A549 (cell line): ENCODE data around the gene ERMAP. TPM values are rescaled to one million over a fixed set of nuclear protein-coding genes. Genes with fewer than 3 reads are reported as not detected.

Experiments
- ATAC-seq, 2 experiments: fragments of 200-7000 bp in 1 of 2; fragments of >200 bp in 1 of 2; cut with Nextera tagmentation in 1 of 2; cut with Tn5 transposase in 1 of 2; 3 replicates each; pipeline versions ENCODE4 v1.8.0 to v1.9.1; 2018 to 2020; ENCODE audit warnings: mild to moderate bottlenecking in 1 of 2, moderate library complexity in 1 of 2
- CTCF ChIA-PET: fragments of 300-600 bp; sonication (Branson Sonifier 250); formaldehyde crosslinking; extraction: SDS; loops from one replicate; lab custom pipeline; 2021; ENCODE audit warnings: antibody characterized with exemption, inconsistent platforms; lab: Yijun Ruan, JAX
- POLR2A ChIA-PET: fragments of 350-600 bp; formaldehyde crosslinking; extraction: SDS; loops from one replicate; lab custom pipeline; 2021; ENCODE audit warnings: antibody characterized with exemption, inconsistent platforms; lab: Yijun Ruan, JAX
- DNase-seq, 2 experiments: peaks; one replicate each; pipeline versions ENCODE4 v3.0.0 to v3.0.0-alpha.2; 2011 to 2016; ENCODE audit warnings: low read depth in 1 of 2, low spot score in 1 of 2
- FAIRE-seq: peaks from 2 replicates; lab custom pipeline; 2011; peaks lifted over from hg19 to GRCh38; lab: Jason Lieb, UNC
- H3K27ac ChIP-seq, 2 experiments: fragments of >200 bp; sonication (Bioruptor Twin); formaldehyde crosslinking; 3 replicates each; pipeline ENCODE4 v1.5.1; 2016 to 2017
- H3K4me1 ChIP-seq: fragments of >200 bp; sonication (Bioruptor Twin); formaldehyde crosslinking; 3 replicates; pipeline ENCODE4 v1.6.1; 2016
- H3K4me2 ChIP-seq: fragments of >200 bp; sonication (Bioruptor Twin); formaldehyde crosslinking; 3 replicates; pipeline ENCODE4 v1.6.1; 2016
- H3K4me3 ChIP-seq: fragments of >200 bp; sonication (Bioruptor Twin); formaldehyde crosslinking; 3 replicates; pipeline ENCODE4 v1.5.1; 2016
- H3K9me3 ChIP-seq: fragments of >200 bp; sonication (Bioruptor Twin); formaldehyde crosslinking; 3 replicates; pipeline ENCODE4 v1.6.1; 2016
- CBX2 ChIP-seq: fragments of 200-600 bp; sonication (generic); IDR thresholded peaks from 2 replicates; pipeline ENCODE4 v1.6.1; 2016; ENCODE audit warnings: low read depth, mild to moderate bottlenecking, borderline replicate concordance
- CHD2 ChIP-seq: fragments of 150-350 bp; IDR thresholded peaks from 2 replicates; pipeline ENCODE4 v1.6.1; 2014; ENCODE audit warnings: low read length; ENCODE audit not compliant: partially characterized antibody
- EHF ChIP-seq: fragments of 250-450 bp; sonication (Bioruptor Pico); IDR thresholded peaks from 2 replicates; pipeline ENCODE4 v1.5.0; 2020; ENCODE audit warnings: mild to moderate bottlenecking
- EP300 ChIP-seq, 2 experiments: fragments of >200 bp; sonication (Bioruptor Twin); formaldehyde crosslinking; IDR thresholded peaks; 2 replicates in 1 of 2; 3 replicates in 1 of 2; pipeline ENCODE4 v1.6.1; 2016 to 2017
- ESRRA ChIP-seq: fragments of 150-350 bp; IDR thresholded peaks from 2 replicates; pipeline ENCODE4 v1.6.1; 2014; ENCODE audit warnings: mild to moderate bottlenecking, low read length, borderline replicate concordance
- FOSB ChIP-seq: fragments of 250-450 bp; sonication (Bioruptor Pico); IDR thresholded peaks from 2 replicates; pipeline ENCODE4 v1.5.0; 2020; ENCODE audit warnings: mild to moderate bottlenecking, moderate library complexity
- FOXS1 ChIP-seq: fragments of 250-450 bp; sonication (Bioruptor Pico); IDR thresholded peaks from 2 replicates; pipeline ENCODE4 v1.5.0; 2020; ENCODE audit warnings: mild to moderate bottlenecking, moderate library complexity
- HEYL ChIP-seq: fragments of 250-450 bp; sonication (Bioruptor Pico); IDR thresholded peaks from 2 replicates; pipeline ENCODE4 v1.8.0; 2021; ENCODE audit warnings: mild to moderate bottlenecking, moderate library complexity
- HOXB13 ChIP-seq: fragments of 250-450 bp; sonication (Bioruptor Pico); IDR thresholded peaks from 2 replicates; pipeline ENCODE4 v1.5.0; 2020; ENCODE audit warnings: low read depth, mild to moderate bottlenecking, moderate library complexity
- JUN ChIP-seq, 2 experiments: fragments of >200 bp; sonication (Bioruptor Twin); formaldehyde crosslinking; IDR thresholded peaks; 2 replicates in 1 of 2; 3 replicates in 1 of 2; pipeline ENCODE4 v1.6.1; 2016 to 2017
- KDM5A ChIP-seq: fragments of 200-600 bp; sonication (generic); IDR thresholded peaks from 2 replicates; pipeline ENCODE4 v1.6.1; 2016; ENCODE audit warnings: antibody characterized with exemption, mild to moderate bottlenecking
- NPAS2 ChIP-seq: fragments of 250-450 bp; sonication (Bioruptor Pico); IDR thresholded peaks from 2 replicates; pipeline ENCODE4 v1.8.0; 2022; ENCODE audit warnings: mild to moderate bottlenecking, moderate library complexity, borderline replicate concordance
- ZC3H11A ChIP-seq: fragments of 450-650 bp; IDR thresholded peaks from 2 replicates; pipeline ENCODE4 v1.6.1; 2014; ENCODE audit warnings: antibody characterized with exemption, mild to moderate bottlenecking
- ZFP36 ChIP-seq: fragments of 450-650 bp; IDR thresholded peaks from 2 replicates; pipeline ENCODE4 v1.6.1; 2014; ENCODE audit warnings: borderline replicate concordance; ENCODE audit not compliant: partially characterized antibody
- WGBS: methylation state at CpG from one replicate; pipeline ENCODE4 v1.1.6; 2017; ENCODE audit errors: missing lambda C conversion rate; 5-methylcytosine and 5-hydroxymethylcytosine counted together
- polyA plus RNA-seq, 4 experiments: library from polyadenylated mRNA; depleted of rRNA in 3 of 4; stranded (reverse); fragments of >200 nt; fragmentation: RNase III in 1 of 4; extraction: RNeasy Plus Mini Kit Qiagen cat#74134 plus additional on column Dnase treatment in 1 of 4; gene quantifications; 2 replicates in 3 of 4; 3 replicates in 1 of 4; pipeline ENCODE4 v1.2.3, GENCODE V29; 2011 to 2017
- TF ChIP-seq, protein P1 (sequence below): fragments of 450-650 bp; IDR thresholded peaks from 2 replicates; pipeline ENCODE4 v1.6.1; 2014; ENCODE audit warnings: antibody characterized with exemption
- TF ChIP-seq, protein P2 (sequence below): IDR thresholded peaks from 2 replicates; pipeline ENCODE4 v1.6.1; 2012

The ERMAP gene
- polyA plus RNA-seq, 2 of the 4 experiments (the other 2 are of a cell fraction) = 5.4 to 10.7 TPM

DNA sequence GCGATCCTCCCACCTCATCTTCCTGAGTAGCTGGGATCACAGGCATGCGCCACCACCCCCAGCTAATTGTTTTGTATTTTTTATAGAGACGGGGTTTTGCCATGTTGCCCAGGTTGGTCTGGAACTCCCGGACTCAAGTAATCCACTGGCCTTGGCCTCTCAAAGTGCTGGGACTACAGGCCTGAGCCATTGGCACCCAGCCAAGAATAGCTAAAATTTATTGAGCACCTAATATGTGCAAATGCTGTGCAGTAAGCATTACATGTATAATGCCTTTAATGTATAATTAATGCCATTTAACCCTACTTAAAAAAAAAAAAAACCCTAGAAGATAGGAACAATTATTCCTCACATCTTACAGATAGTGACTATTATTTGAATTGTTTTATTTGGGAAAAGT, 72.3 kb downstream of the ERMAP start (continued):
- TF ChIP-seq, protein P1, sequence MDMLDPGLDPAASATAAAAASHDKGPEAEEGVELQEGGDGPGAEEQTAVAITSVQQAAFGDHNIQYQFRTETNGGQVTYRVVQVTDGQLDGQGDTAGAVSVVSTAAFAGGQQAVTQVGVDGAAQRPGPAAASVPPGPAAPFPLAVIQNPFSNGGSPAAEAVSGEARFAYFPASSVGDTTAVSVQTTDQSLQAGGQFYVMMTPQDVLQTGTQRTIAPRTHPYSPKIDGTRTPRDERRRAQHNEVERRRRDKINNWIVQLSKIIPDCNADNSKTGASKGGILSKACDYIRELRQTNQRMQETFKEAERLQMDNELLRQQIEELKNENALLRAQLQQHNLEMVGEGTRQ = no peak
- no peak for TF ChIP-seq EHF (CRISPR knock-in tag)

DNA sequence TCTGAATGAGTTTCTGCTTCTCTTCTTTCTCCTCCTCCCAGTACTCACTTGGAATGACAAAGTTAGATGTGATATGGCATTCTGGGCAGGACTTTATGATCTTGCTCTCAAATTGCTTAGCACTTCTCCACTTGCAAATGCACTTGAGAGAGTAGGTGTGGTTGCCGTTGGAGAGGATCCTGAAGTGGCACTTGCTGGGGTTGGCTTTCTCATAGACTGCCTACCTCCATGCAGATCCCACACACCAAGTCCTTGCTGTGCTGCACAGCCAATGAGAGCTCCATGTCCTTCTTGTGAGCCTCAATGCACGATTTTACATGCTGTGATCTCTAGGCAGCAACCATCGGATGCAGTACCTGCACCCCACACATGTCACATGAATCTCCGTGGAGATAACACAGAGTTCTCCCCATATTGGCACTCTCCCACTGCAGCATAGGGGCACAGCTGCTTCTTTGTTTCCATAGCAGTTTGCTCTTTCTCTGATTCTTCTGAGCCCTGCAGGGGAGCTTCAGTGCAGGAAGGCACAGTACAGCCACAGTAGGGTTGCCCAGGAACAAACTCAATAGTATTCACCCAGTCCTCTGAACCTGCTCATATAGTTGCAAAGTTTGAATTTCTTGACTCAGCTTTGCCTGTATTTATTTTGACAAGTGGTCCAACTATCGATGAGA, 74.7 kb downstream of the ERMAP start:
- 45% methylated on average over 5 of the region's 5 CpGs for WGBS
- POLR2A ChIA-PET = no interaction called here
- H3K4me1 ChIP-seq = no peaks in the 10 kb centered on the region
- FAIRE-seq (no peak), DNase-seq (no peak), ATAC-seq (no peak)
- H3K9me3 ChIP-seq = no peaks in the 10 kb centered on the region
- CTCF ChIA-PET = interaction anchor here (1.1 to 1.3 kb wide), 2 partner anchors 13 to 141 kb away, joined by 4 read pairs; no protein-coding TSS in a partner anchor
- TF ChIP-seq CHD2 (no peak), HEYL (CRISPR knock-in tag) (no peak), ZC3H11A (no peak), JUN (IDR thresholded peaks at IDR 0.05) (no peak), ESRRA (no peak), EP300 (IDR thresholded peaks at IDR 0.05) (no peak), NPAS2 (no peak), ZFP36 (no peak), EHF (CRISPR knock-in tag) (no peak), KDM5A (no peak), FOXS1 (CRISPR knock-in tag) (no peak), CBX2 (no peak), HOXB13 (CRISPR knock-in tag) (no peak), FOSB (CRISPR knock-in tag) (no peak)
- TF ChIP-seq, protein P2, sequence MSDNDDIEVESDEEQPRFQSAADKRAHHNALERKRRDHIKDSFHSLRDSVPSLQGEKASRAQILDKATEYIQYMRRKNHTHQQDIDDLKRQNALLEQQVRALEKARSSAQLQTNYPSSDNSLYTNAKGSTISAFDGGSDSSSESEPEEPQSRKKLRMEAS = no peak
- no peak overlapping the region for H3K4me2 ChIP-seq
- no peak overlapping the region for H3K4me3 ChIP-seq
- H3K27ac ChIP-seq = no peak overlapping the region

Other genes starting within 250 kb of the ERMAP start
- gene PPIH, start 158.7 kb upstream of the ERMAP start, polyA plus RNA-seq (2011; rRNA removed) = 50.3 and 68.9 TPM in 2 replicates
- 55.8 to 68.0 TPM (median 59.0 TPM) in 3 replicates for gene PPIH, start 158.7 kb upstream of the ERMAP start, polyA plus RNA-seq (2017; fragmentation: RNase III; extraction: RNeasy Plus Mini Kit Qiagen cat#74134 plus additional on column Dnase treatment)
- 345 and 488 TPM in 2 replicates for gene YBX1, start 134.7 kb upstream of the ERMAP start, polyA plus RNA-seq (2011; rRNA removed)
- 715 to 747 TPM (median 742 TPM) in 3 replicates for gene YBX1, start 134.7 kb upstream of the ERMAP start, polyA plus RNA-seq (2017; fragmentation: RNase III; extraction: RNeasy Plus Mini Kit Qiagen cat#74134 plus additional on column Dnase treatment)
- gene CLDN19, start 76.9 kb upstream of the ERMAP start, polyA plus RNA-seq (2011; rRNA removed) = not detected in 2 replicates
- 0.03 TPM in 1 of 3 replicates, not detected in the others for gene CLDN19, start 76.9 kb upstream of the ERMAP start, polyA plus RNA-seq (2017; fragmentation: RNase III; extraction: RNeasy Plus Mini Kit Qiagen cat#74134 plus additional on column Dnase treatment)
- gene P3H1, start 50.1 kb upstream of the ERMAP start, polyA plus RNA-seq (2011; rRNA removed) = 27.3 and 32.0 TPM in 2 replicates
- gene P3H1, start 50.1 kb upstream of the ERMAP start, polyA plus RNA-seq (2017; fragmentation: RNase III; extraction: RNeasy Plus Mini Kit Qiagen cat#74134 plus additional on column Dnase treatment) = 25.2 to 30.3 TPM (median 29.2 TPM) in 3 replicates
- gene C1orf50, start 49.9 kb upstream of the ERMAP start, polyA plus RNA-seq (2011; rRNA removed) = 2.6 and 4.5 TPM in 2 replicates
- gene C1orf50, start 49.9 kb upstream of the ERMAP start, polyA plus RNA-seq (2017; fragmentation: RNase III; extraction: RNeasy Plus Mini Kit Qiagen cat#74134 plus additional on column Dnase treatment) = 1.7 to 2.0 TPM (median 1.9 TPM) in 3 replicates
- 0.21 TPM in 2 replicates for gene TMEM269, start 32.1 kb upstream of the ERMAP start, polyA plus RNA-seq (2011; rRNA removed)
- 0.08 to 0.21 TPM (median 0.15 TPM) in 3 replicates for gene TMEM269, start 32.1 kb upstream of the ERMAP start, polyA plus RNA-seq (2017; fragmentation: RNase III; extraction: RNeasy Plus Mini Kit Qiagen cat#74134 plus additional on column Dnase treatment)
- gene SVBP, start 275 bp downstream of the ERMAP start, polyA plus RNA-seq (2011; rRNA removed) = 22.6 and 24.8 TPM in 2 replicates
- gene SVBP, start 275 bp downstream of the ERMAP start, polyA plus RNA-seq (2017; fragmentation: RNase III; extraction: RNeasy Plus Mini Kit Qiagen cat#74134 plus additional on column Dnase treatment) = 8.7 to 12.0 TPM (median 9.1 TPM) in 3 replicates
- 4.8 and 6.6 TPM in 2 replicates for gene ZNF691, start 29.5 kb downstream of the ERMAP start, polyA plus RNA-seq (2011; rRNA removed)
- 5.4 to 6.2 TPM (median 5.5 TPM) in 3 replicates for gene ZNF691, start 29.5 kb downstream of the ERMAP start, polyA plus RNA-seq (2017; fragmentation: RNase III; extraction: RNeasy Plus Mini Kit Qiagen cat#74134 plus additional on column Dnase treatment)
- gene SLC2A1, start 141.7 kb downstream of the ERMAP start, polyA plus RNA-seq (2011; rRNA removed) = 106 and 107 TPM in 2 replicates
- gene SLC2A1, start 141.7 kb downstream of the ERMAP start, polyA plus RNA-seq (2017; fragmentation: RNase III; extraction: RNeasy Plus Mini Kit Qiagen cat#74134 plus additional on column Dnase treatment) = 103 to 137 TPM (median 124 TPM) in 3 replicates